Activated CD8-positive, alpha-beta T cell treated with anti-CD3 and anti-CD28 coated beads for 36 hours (primary cell): ENCODE results near the gene ISM1. TPM values are rescaled to one million over a fixed set of nuclear protein-coding genes. Genes with fewer than 3 reads are reported as not detected.

Source experiments
- ATAC-seq: fragments of 200-7000 bp; cut with Tn5 transposase; one replicate; pipeline ENCODE4 v1.10.0; 2021; ENCODE audit warnings: mild to moderate bottlenecking, moderate library complexity
- CTCF ChIA-PET: fragments of 350-600 bp; sonication (Branson Sonifier 250); formaldehyde crosslinking; loops from one replicate; lab custom pipeline; 2021; ENCODE audit warnings: antibody characterized with exemption; lab: Charles Lee
- POLR2A ChIA-PET: fragments of 350-600 bp; sonication (Branson Sonifier 250); formaldehyde crosslinking; loops from one replicate; lab custom pipeline; 2021; ENCODE audit warnings: antibody characterized with exemption; lab: Charles Lee
- DNase-seq: peaks from one replicate; pipeline ENCODE4 v3.0.0-alpha.2; 2020
- H3K27ac Mint-ChIP-seq: one replicate; pipeline ENCODE4 v1.8.0; 2021; ENCODE audit warnings: mild to moderate bottlenecking, mixed read lengths
- H3K27me3 Mint-ChIP-seq: one replicate; pipeline ENCODE4 v1.8.0; 2021; ENCODE audit warnings: mixed read lengths
- H3K36me3 Mint-ChIP-seq: one replicate; pipeline ENCODE4 v1.8.0; 2021; ENCODE audit warnings: low read depth, mixed read lengths
- H3K4me1 Mint-ChIP-seq: one replicate; pipeline ENCODE4 v1.8.0; 2021; ENCODE audit warnings: low read depth, mixed read lengths
- H3K4me3 Mint-ChIP-seq: one replicate; pipeline ENCODE4 v1.8.0; 2021; ENCODE audit warnings: mild to moderate bottlenecking, moderate library complexity, mixed read lengths
- H3K9me3 Mint-ChIP-seq: one replicate; pipeline ENCODE4 v1.8.0; 2021; ENCODE audit warnings: mixed read lengths
- CTCF ChIP-seq: fragments of 200-600 bp; IDR thresholded peaks from one replicate; pipeline ENCODE4 v1.8.0; 2022; ENCODE audit warnings: antibody characterized with exemption, mild to moderate bottlenecking
- intact Hi-C: fragments of 100-400 bp; cut with micrococcal nuclease; formaldehyde crosslinking; loops from one replicate; pipeline ENCODE4 v1.10.0; 2022
- total RNA-seq, 2 experiments: library from RNA; stranded (reverse); gene quantifications; one replicate each; pipeline ENCODE4 v1.2.3, GENCODE V29; 2021

The ISM1 gene
- total RNA-seq, 2 experiments from 2014 or later: 0.77 to 1.4 TPM

GRCh38 chr20:13338097-13338661 lies 117.1 kb downstream of the ISM1 start:
- no peaks in the 10 kb centered on the region for H3K27me3 Mint-ChIP-seq
- ChIA-PET POLR2A (interaction anchor here (0.6 kb wide), 1 partner anchor 19 kb away, joined by 3 read pairs; no protein-coding TSS in a partner anchor), CTCF (no interaction called here)
- ATAC-seq: peak; percentile 65
- intact Hi-C loops: no loop called here
- DNase-seq: peak; percentile 31
- no peaks in the 10 kb centered on the region for H3K9me3 Mint-ChIP-seq
- peak overlapping the region; percentile 73 for H3K27ac Mint-ChIP-seq
- H3K36me3 Mint-ChIP-seq: no peaks in the 10 kb centered on the region
- no peak for TF ChIP-seq CTCF
- H3K4me3 Mint-ChIP-seq: no peak overlapping the region
- peaks cover 27% of the 10 kb centered on the region for H3K4me1 Mint-ChIP-seq

DNA sequence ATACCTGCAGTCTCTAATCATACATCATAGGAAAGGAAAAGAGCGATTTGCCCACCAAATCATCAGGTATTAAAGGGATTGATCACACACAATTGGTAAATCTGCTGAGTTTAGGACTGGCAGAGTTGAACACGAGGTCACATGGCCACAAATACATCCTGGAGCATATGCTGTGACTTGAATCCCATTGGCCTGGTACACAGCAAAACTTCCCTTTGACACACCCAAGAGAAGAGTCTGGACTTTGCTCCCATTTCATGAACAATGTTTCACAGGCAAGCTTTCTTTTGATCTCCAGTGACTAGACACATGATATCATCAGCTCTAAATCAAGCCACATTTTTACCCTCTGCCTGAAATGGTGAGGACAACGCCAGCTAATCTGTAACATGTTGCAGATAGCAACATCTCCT lies 117.9 kb downstream of the ISM1 start:
- no peaks in the 10 kb centered on the region for H3K36me3 Mint-ChIP-seq
- no peak overlapping the region for H3K4me3 Mint-ChIP-seq
- CTCF ChIA-PET: interaction anchor here (1.1 kb wide), 1 partner anchor 36 kb away, joined by 4 read pairs; no protein-coding TSS in a partner anchor
- ATAC-seq: no peak
- TF ChIP-seq CTCF: no peak
- peaks cover 2% of the 10 kb centered on the region for H3K27me3 Mint-ChIP-seq
- POLR2A ChIA-PET: no interaction called here
- intact Hi-C loops: no loop called here
- peaks cover 27% of the 10 kb centered on the region for H3K4me1 Mint-ChIP-seq
- DNase-seq: no peak
- no peaks in the 10 kb centered on the region for H3K9me3 Mint-ChIP-seq
- H3K27ac Mint-ChIP-seq: no peak overlapping the region

DNA sequence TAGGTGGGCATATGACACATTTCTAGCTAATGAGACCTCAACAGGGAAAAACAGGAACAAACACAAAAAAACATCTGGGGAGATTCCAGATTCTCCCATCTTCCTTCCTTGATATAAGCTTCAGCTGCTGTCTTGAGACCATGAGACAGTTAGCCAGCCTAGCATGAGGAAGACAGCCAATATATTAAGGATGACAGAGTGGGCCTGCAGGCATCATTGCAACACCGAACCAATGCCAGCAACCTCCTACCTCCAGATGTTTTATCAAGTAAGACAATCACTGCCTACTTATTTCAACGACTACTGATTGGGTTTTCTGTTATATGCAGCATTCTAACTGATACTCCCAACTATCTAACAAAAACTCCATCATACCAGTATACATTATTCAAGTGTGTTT lies 119.0 kb downstream of the ISM1 start:
- no peak overlapping the region for H3K4me3 Mint-ChIP-seq
- DNase-seq (no peak), ATAC-seq (no peak)
- intact Hi-C loops: no loop called here
- POLR2A ChIA-PET: no interaction called here
- no peak for TF ChIP-seq CTCF
- H3K36me3 Mint-ChIP-seq: no peaks in the 10 kb centered on the region
- H3K27ac Mint-ChIP-seq: no peak overlapping the region
- peaks cover 2% of the 10 kb centered on the region for H3K27me3 Mint-ChIP-seq
- CTCF ChIA-PET: interaction anchor here (1.1 to 2.6 kb wide), 2 partner anchors 16 to 37 kb away, joined by 4 to 8 read pairs; no protein-coding TSS in a partner anchor
- H3K4me1 Mint-ChIP-seq: peaks cover 27% of the 10 kb centered on the region
- H3K9me3 Mint-ChIP-seq: no peaks in the 10 kb centered on the region

GRCh38 chr20:13341737-13342393 lies 120.8 kb downstream of the ISM1 start:
- TF ChIP-seq CTCF: no peak

More at GRCh38 chr20:13341737-13342393, 120.8 kb downstream of the ISM1 start:
- Mint-ChIP-seq H3K27ac (no peak overlapping the region), H3K4me3 (no peak overlapping the region), H3K9me3 (no peaks in the 10 kb centered on the region), H3K36me3 (no peaks in the 10 kb centered on the region), H3K4me1 (peaks cover 19% of the 10 kb centered on the region), H3K27me3 (peaks cover 2% of the 10 kb centered on the region)
- intact Hi-C loops: no loop called here
- ATAC-seq (peak; percentile 38), DNase-seq (peak; percentile 16)
- POLR2A ChIA-PET: no interaction called here
- CTCF ChIA-PET: interaction anchor here (1.4 to 2.6 kb wide), 2 partner anchors 18 to 40 kb away, joined by 6 to 8 read pairs; no protein-coding TSS in a partner anchor
